Erythroblast (primary cell): Measurements from ENCODE around the gene ZWILCH.

Experiments used
- GATA1 ChIP-seq: IDR thresholded peaks from 2 replicates; pipeline ENCODE4 v1.6.1; 2011; ENCODE audit warnings: low read depth, mild to moderate bottlenecking, control low read depth, low read length, moderate library complexity
- POLR2A ChIP-seq: IDR thresholded peaks from 2 replicates; pipeline ENCODE4 v1.6.1; 2011; ENCODE audit warnings: mild to moderate bottlenecking, low read length

DNA sequence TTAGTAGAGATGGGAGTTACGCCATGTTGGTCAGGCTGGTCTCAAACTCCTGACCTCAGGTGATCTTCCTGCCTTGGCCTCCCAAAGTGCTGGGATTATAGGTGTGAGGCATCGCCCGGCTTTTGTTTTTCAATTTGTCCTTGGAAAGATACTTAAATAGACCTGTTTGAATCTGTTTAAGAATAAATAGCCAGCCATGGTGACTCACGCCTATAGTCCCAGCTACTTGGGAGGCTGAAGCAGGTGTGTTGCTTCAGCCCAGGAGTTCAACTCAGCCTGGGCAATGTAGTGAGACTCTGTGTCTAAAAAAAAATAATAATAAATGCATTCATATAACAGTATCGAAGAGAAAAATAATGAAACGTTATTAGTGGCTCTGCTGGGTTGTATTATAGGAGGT is 24.9 kb upstream of the ZWILCH start:
- TF ChIP-seq POLR2A (no peak), GATA1 (no peak)
